GM12878 (cell line): Measurements from ENCODE around the gene SPR. TPM values are rescaled to one million over a fixed set of nuclear protein-coding genes. Genes with fewer than 3 reads are reported as not detected.

Experiments used
- ATAC-seq: fragments of 200-7000 bp; cut with Tn5 transposase; 3 replicates; pipeline ENCODE4 v1.9.1; 2020; ENCODE audit warnings: mild to moderate bottlenecking, moderate library complexity
- BruUV-seq: library from RNA; stranded (reverse); fragments of 400-500 nt; replicated peaks from 2 replicates; lab custom pipeline; 2021; lab: Mats Ljungman, UMichigan
- CTCF ChIA-PET: fragments of 300-600 bp; sonication (Branson Sonifier 250); formaldehyde crosslinking; extraction: SDS; loops from one replicate; lab custom pipeline; 2021; ENCODE audit warnings: inconsistent platforms; lab: Yijun Ruan, JAX
- POLR2A ChIA-PET: fragments of 350-600 bp; formaldehyde crosslinking; extraction: SDS; loops from one replicate; lab custom pipeline; 2021; ENCODE audit warnings: inconsistent platforms; lab: Charles Lee
- RAD21 ChIA-PET: fragments of 300-600 bp; sonication (Branson Sonifier 250); formaldehyde crosslinking; loops from one replicate; lab custom pipeline; 2023; ENCODE audit warnings: antibody characterized with exemption; ENCODE audit not compliant: unreplicated experiment; lab: Charles Lee
- SMC1A ChIA-PET: fragments of 300-600 bp; sonication (Branson Sonifier 250); formaldehyde crosslinking; loops from one replicate; lab custom pipeline; 2023; ENCODE audit not compliant: unreplicated experiment, uncharacterized antibody; lab: Charles Lee
- DNase-seq: peaks from one replicate; pipeline ENCODE4 v3.0.0-alpha.2; 2011; ENCODE audit warnings: low read depth, low spot score
- FAIRE-seq: peaks from 3 replicates; lab custom pipeline; 2011; peaks lifted over from hg19 to GRCh38; lab: Jason Lieb, UNC
- H2AFZ ChIP-seq: 2 replicates; pipeline ENCODE4 v1.6.0; 2011; ENCODE audit warnings: low read depth, low read length, control low read depth; ENCODE audit not compliant: control insufficient read depth
- H3K27ac ChIP-seq: 2 replicates; pipeline ENCODE4 v1.5.1; 2011; ENCODE audit warnings: control low read depth; ENCODE audit not compliant: control insufficient read depth, insufficient read depth
- H3K27me3 ChIP-seq, 2 experiments: replicated peaks in 1 of 2; 2 replicates each; pipeline versions ENCODE4 v1.6.0 to v1.6.1; 2011; ENCODE audit warnings: low read length in 1 of 2; ENCODE audit not compliant: control insufficient read depth in 2 of 2, insufficient read depth in 2 of 2
- H3K36me3 ChIP-seq, 2 experiments: 2 replicates each; pipeline ENCODE4 v1.5.1; 2011; ENCODE audit warnings: low read length in 1 of 2; ENCODE audit not compliant: control insufficient read depth in 2 of 2, insufficient read depth in 2 of 2
- H3K4me1 ChIP-seq: 2 replicates; pipeline ENCODE4 v1.6.1; 2011; ENCODE audit warnings: mild to moderate bottlenecking, low read length, moderate library complexity, mixed read lengths; ENCODE audit not compliant: control insufficient read depth, insufficient read depth
- H3K4me2 ChIP-seq: 2 replicates; pipeline ENCODE4 v1.6.0; 2011; ENCODE audit warnings: control low read depth; ENCODE audit not compliant: control insufficient read depth, insufficient read depth
- H3K4me3 ChIP-seq: fragments of 200-600 bp; sonication (generic); 2 replicates; pipeline ENCODE4 v1.5.1; 2016
- H3K79me2 ChIP-seq: 2 replicates; pipeline ENCODE4 v1.6.0; 2011; ENCODE audit warnings: low read length; ENCODE audit not compliant: control insufficient read depth, insufficient read depth
- H3K9ac ChIP-seq: 2 replicates; pipeline ENCODE4 v1.8.0; 2011; ENCODE audit warnings: low read length, control low read depth, mixed read lengths; ENCODE audit not compliant: control insufficient read depth, insufficient read depth
- H3K9me3 ChIP-seq: replicated peaks from 3 replicates; pipeline ENCODE4 v1.5.1; 2011; ENCODE audit warnings: mild to moderate bottlenecking, low read length; ENCODE audit not compliant: control insufficient read depth, insufficient read depth
- H4K20me1 ChIP-seq: 2 replicates; pipeline ENCODE4 v1.6.0; 2011; ENCODE audit not compliant: control insufficient read depth, insufficient read depth
- BMI1 ChIP-seq: fragments of 450-650 bp; IDR thresholded peaks from 2 replicates; pipeline ENCODE4 v1.6.1; 2016; ENCODE audit warnings: mild to moderate bottlenecking, moderate library complexity, borderline replicate concordance
- CEBPB ChIP-seq, 2 experiments: fragments of 150-350 bp in 1 of 2; IDR thresholded peaks; 2 replicates each; pipeline ENCODE4 v1.6.1; 2012 to 2014; ENCODE audit warnings: low read depth in 2 of 2, low read length in 2 of 2, borderline replicate concordance in 1 of 2, inconsistent platforms in 1 of 2
- CEBPZ ChIP-seq: fragments of 150-350 bp; IDR thresholded peaks from 2 replicates; pipeline ENCODE4 v1.6.1; 2016; ENCODE audit warnings: low read depth, low read length
- CHD2 ChIP-seq: IDR thresholded peaks from 2 replicates; pipeline ENCODE4 v1.6.1; 2011; ENCODE audit warnings: low read depth, low read length, improper control_type of control experiment, borderline replicate concordance
- ELK1 ChIP-seq: IDR thresholded peaks from 2 replicates; pipeline ENCODE4 v1.6.1; 2012; ENCODE audit warnings: low read depth, low read length, improper control_type of control experiment
- EP300 ChIP-seq, 2 experiments: fragments of 150-350 bp in 1 of 2; IDR thresholded peaks; 2 replicates each; pipeline ENCODE4 v1.6.1; 2011 to 2012; ENCODE audit warnings: low read depth in 2 of 2, low read length in 2 of 2, borderline replicate concordance in 1 of 2, improper control_type of control experiment in 1 of 2, inconsistent platforms in 1 of 2; ENCODE audit not compliant: control insufficient read depth in 1 of 2
- GABPA ChIP-seq: IDR thresholded peaks from 2 replicates; pipeline ENCODE4 v1.6.1; 2014; ENCODE audit warnings: antibody characterized with exemption, low read depth, mild to moderate bottlenecking, inconsistent platforms
- JUNB ChIP-seq: IDR thresholded peaks from 2 replicates; pipeline ENCODE4 v1.6.1; 2016; ENCODE audit warnings: antibody characterized with exemption, mild to moderate bottlenecking
- NFYB ChIP-seq: IDR thresholded peaks from 2 replicates; pipeline ENCODE4 v1.6.1; 2011; ENCODE audit warnings: low read depth, mild to moderate bottlenecking, low read length, improper control_type of control experiment, moderate library complexity; ENCODE audit not compliant: insufficient read depth
- NR2C2 ChIP-seq: IDR thresholded peaks from 2 replicates; pipeline ENCODE4 v1.6.1; 2011; ENCODE audit warnings: borderline replicate concordance, low read depth; ENCODE audit not compliant: control insufficient read depth, insufficient read length
- TAF1 ChIP-seq: IDR thresholded peaks from 2 replicates; pipeline ENCODE4 v1.6.1; 2011; ENCODE audit warnings: mild to moderate bottlenecking, low read depth, low read length, borderline replicate concordance
- YBX1 ChIP-seq: fragments of 450-650 bp; IDR thresholded peaks from 2 replicates; pipeline ENCODE4 v1.6.1; 2016; ENCODE audit warnings: antibody characterized with exemption
- ZNF207 ChIP-seq: fragments of 450-650 bp; IDR thresholded peaks from 2 replicates; pipeline ENCODE4 v1.6.1; 2014; ENCODE audit warnings: antibody characterized with exemption, mild to moderate bottlenecking, borderline replicate concordance
- ZNF274 ChIP-seq: IDR thresholded peaks from one replicate; pipeline ENCODE4 v1.8.0; 2011; ENCODE audit not compliant: insufficient read length, insufficient read depth
- ZNF384 ChIP-seq: IDR thresholded peaks from 2 replicates; pipeline ENCODE4 v1.6.1; 2012; ENCODE audit warnings: low read depth, mild to moderate bottlenecking, low read length, improper control_type of control experiment, borderline replicate concordance
- WGBS: methylation state at CpG from one replicate; pipeline ENCODE4 v1.1.6; 2016; ENCODE audit warnings: low lambda C conversion rate; ENCODE audit not compliant: insufficient replicate concordance, insufficient coverage; ENCODE audit errors: missing lambda C conversion rate; 5-methylcytosine and 5-hydroxymethylcytosine counted together
- in situ Hi-C: fragments of 300-500 bp; cut with MboI; formaldehyde crosslinking; loops from 9 replicates; pipeline ENCODE4 v1.14.3; 2018; ENCODE audit warnings: mixed read lengths
- intact Hi-C: fragments of 100-400 bp; cut with micrococcal nuclease; formaldehyde crosslinking; loops from one replicate; pipeline ENCODE4 v1.14.2; 2022; ENCODE audit not compliant: unreplicated experiment
- polyA plus RNA-seq, 11 experiments: library from polyadenylated mRNA; depleted of rRNA in 4 of 11; unstranded in 6 of 11; stranded (reverse) in 5 of 11; fragments of >200 nt; fragmentation: Nextera tagmentation in 4 of 11; fragmentation: Illumina TruSeq in 1 of 11; extraction: Ambion mirVana in 4 of 11; extraction: Trizol in 1 of 11; gene quantifications; 1 replicate in 1 of 11; 2 replicates in 10 of 11; pipeline versions ENCODE4 v1.2.1 to v1.2.3, GENCODE V29; 2011 to 2016; ENCODE audit warnings: inconsistent platforms in 2 of 11, missing spikeins in 2 of 11, low read depth in 1 of 11
- total RNA-seq, 4 experiments: library from RNA; depleted of rRNA in 3 of 4; stranded (reverse); fragments of >200 nt in 3 of 4; fragmentation: Illumina TruSeq in 1 of 4; extraction: Trizol in 1 of 4; gene quantifications; 2 replicates each; pipeline versions ENCODE4 v1.2.1 to v1.2.3, GENCODE V29; 2013 to 2021
- TF ChIP-seq, protein P1 (sequence below): IDR thresholded peaks from 2 replicates; pipeline ENCODE4 v1.6.1; 2011; ENCODE audit warnings: borderline replicate concordance, low read depth, mild to moderate bottlenecking, moderate library complexity, mixed read lengths, low read length; ENCODE audit not compliant: insufficient read depth; ENCODE audit errors: extremely low read length

SPR gene
- total and polyA plus RNA-seq, 10 of the 15 experiments (the other 5 are each of a cell fraction or from before 2014, with no cell fraction given): 0.68 to 7.8 (median 2.5) TPM

DNA sequence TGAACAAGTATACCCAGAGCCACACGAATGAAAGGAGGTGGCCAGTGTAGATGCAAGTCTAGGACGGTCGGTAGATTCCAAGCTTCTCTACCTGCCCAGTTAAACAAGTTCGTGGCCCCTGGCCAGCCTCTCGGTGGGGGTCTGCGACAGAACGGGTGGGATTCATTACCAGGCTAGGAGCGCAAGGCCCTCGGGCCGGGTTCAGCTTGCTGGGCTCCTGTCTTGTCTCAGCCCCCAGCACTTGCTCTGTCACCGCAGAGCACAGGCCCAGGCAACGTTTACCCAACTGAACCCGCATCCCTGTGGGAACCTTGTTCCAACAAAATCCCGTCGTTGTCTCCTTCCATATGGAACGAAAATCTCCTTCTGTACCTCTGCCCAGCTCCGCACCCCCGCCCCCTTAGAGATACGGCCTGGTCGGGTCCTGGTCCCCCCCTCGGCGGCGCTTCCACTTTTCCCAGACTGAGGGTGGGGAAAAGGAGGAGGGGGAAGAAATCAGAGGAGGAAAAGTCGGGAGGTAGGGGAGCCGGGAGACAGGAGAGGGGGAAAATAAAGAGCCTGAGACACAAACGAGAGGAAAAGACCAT lies 28.2 kb downstream of the SPR start:
- FAIRE-seq (peak; percentile 35), DNase-seq (no peak), ATAC-seq (no peak)
- intact Hi-C loops (loop anchor here (5.0 kb wide), 1 partner anchor 157 kb away; the partner anchor contains the start of gene SFXN5), in situ Hi-C loops (no loop called here)
- ChIA-PET RAD21 (interaction anchor here (1.4 to 6.7 kb wide), 3 partner anchors 17 to 58 kb away, joined by 4 to 88 read pairs (median 7); no protein-coding TSS in a partner anchor), SMC1A (interaction anchor here (1.3 to 5.6 kb wide), 5 partner anchors 11 to 22 kb away, joined by 3 to 48 read pairs (median 6); no protein-coding TSS in a partner anchor), POLR2A (interaction anchor here (1.0 to 5.8 kb wide), 3 partner anchors 17 to 28 kb away, joined by 3 to 42 read pairs (median 6); partner anchors contain the start of gene SPR), CTCF (interaction anchor here (1.0 to 6.3 kb wide), 5 partner anchors 11 to 262 kb away, joined by 4 to 106 read pairs (median 5); no protein-coding TSS in a partner anchor)
- Histone ChIP-seq H2AFZ (no peak overlapping the region), H3K36me3 (no peaks in the 10 kb centered on the region), H3K4me3 (peak overlapping the region; percentile 75), H3K27ac (no peak overlapping the region), H3K27me3 (peaks cover 9 to 45% of the 10 kb centered on the region in 2 experiments), H3K9me3 (no peaks in the 10 kb centered on the region), H3K79me2 (no peaks in the 10 kb centered on the region), H3K4me2 (peak overlapping the region; percentile 90), H4K20me1 (no peaks in the 10 kb centered on the region), H3K4me1 (peaks cover 9% of the 10 kb centered on the region), H3K9ac (peak overlapping the region; percentile 39; the same call in 1 of the 2 replicates)
- BruUV-seq: TSS peak; percentile 73
- 45% methylated on average over 24 of the region's 26 CpGs for WGBS
- no peak for TF ChIP-seq CHD2
- TF ChIP-seq CEBPZ: no peak
- TF ChIP-seq ZNF274: no peak
- TF ChIP-seq NR2C2: no peak
- TF ChIP-seq EP300 (IDR thresholded peaks at IDR 0.05; ENCODE audit: borderline replicate concordance in 1 of 2, control insufficient read depth in 1 of 2, low read depth in 2 of 2, low read length in 2 of 2): no peak
- TF ChIP-seq ZNF207: no peak
- TF ChIP-seq ZNF384: no peak
- no peak for TF ChIP-seq BMI1
- TF ChIP-seq, protein P1, sequence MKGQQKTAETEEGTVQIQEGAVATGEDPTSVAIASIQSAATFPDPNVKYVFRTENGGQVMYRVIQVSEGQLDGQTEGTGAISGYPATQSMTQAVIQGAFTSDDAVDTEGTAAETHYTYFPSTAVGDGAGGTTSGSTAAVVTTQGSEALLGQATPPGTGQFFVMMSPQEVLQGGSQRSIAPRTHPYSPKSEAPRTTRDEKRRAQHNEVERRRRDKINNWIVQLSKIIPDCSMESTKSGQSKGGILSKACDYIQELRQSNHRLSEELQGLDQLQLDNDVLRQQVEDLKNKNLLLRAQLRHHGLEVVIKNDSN: no peak
- no peak for TF ChIP-seq JUNB
- no peak for TF ChIP-seq GABPA
- TF ChIP-seq TAF1: no peak
- TF ChIP-seq CEBPB (IDR thresholded peaks at IDR 0.05; ENCODE audit: borderline replicate concordance in 1 of 2, low read depth in 2 of 2, low read length in 2 of 2): no peak
- no peak for TF ChIP-seq ELK1
- TF ChIP-seq NFYB: no peak
- TF ChIP-seq YBX1: no peak
